ENCODE measurements around the gene CERS3. TPM values are rescaled to one million over a fixed set of nuclear protein-coding genes. Genes with fewer than 3 reads are reported as not detected.

CERS3 gene
- total and polyA plus RNA-seq, 2 donors (not counting 1 experiment from before 2014, with no cell fraction given) = 0.12 to 0.34 TPM

- H3K27me3 Mint-ChIP-seq = no peaks in the 10 kb centered on the region
- Histone ChIP-seq H3K9ac (ENCODE audit: low read length) (no peak overlapping the region), H4K20me1 (ENCODE audit: control insufficient read depth, insufficient read depth, low read length, poor library complexity, severe bottlenecking) (no peaks in the 10 kb centered on the region), H2AFZ (ENCODE audit: insufficient read depth, low read depth, low read length, poor library complexity, severe bottlenecking) (no peak overlapping the region), H3K36me3 (replicated peaks in 1 of 2; ENCODE audit: control extremely low read depth in 1 of 2, control insufficient read depth in 1 of 2, extremely low read depth in 1 of 2, insufficient read depth in 2 of 2, low read length in 1 of 2) (no peaks in the 10 kb centered on the region), H3K27ac (ENCODE audit: low read length in 2 of 2) (no peak overlapping the region), H3K4me2 (replicated peaks; ENCODE audit: low read depth, low read length, poor library complexity, severe bottlenecking) (no peak overlapping the region), H3K4me3 (ENCODE audit: control extremely low read depth in 1 of 5, extremely low read depth in 1 of 5, insufficient read depth in 1 of 5, low read depth in 2 of 5, low read length in 4 of 5) (no peak overlapping the region), H3K79me2 (ENCODE audit: control insufficient read depth, insufficient read depth, low read length) (no peaks in the 10 kb centered on the region), H3K9me3 (ENCODE audit: control extremely low read depth in 1 of 3, control insufficient read depth in 2 of 3, insufficient read depth in 1 of 3, low read length in 2 of 3) (peaks cover 0 to 4% (median 1%) of the 10 kb centered on the region in 3 donors), H3K4me1 (ENCODE audit: control insufficient read depth in 2 of 2, insufficient read depth in 2 of 2, low read length in 2 of 2) (peaks cover 0 to 10% of the 10 kb centered on the region in 2 donors), H3K27me3 (replicated peaks in 1 of 4; ENCODE audit: control extremely low read depth in 1 of 4, control insufficient read depth in 3 of 4, insufficient read depth in 4 of 4, low read length in 3 of 4) (no peaks in the 10 kb centered on the region)
- ATAC-seq (ENCODE audit: low read depth) = no peak
- intact Hi-C loops (cut with micrococcal nuclease) = no loop called here
- peaks cover 2% of the 10 kb centered on the region for H3K9me3 Mint-ChIP-seq (ENCODE audit: insufficient read depth)
- no peak overlapping the region for H3K27ac Mint-ChIP-seq
- TF ChIP-seq CTCF (IDR thresholded peaks at IDR 0.05) (no peak), EZH2 (IDR thresholded peaks at IDR 0.05; ENCODE audit: borderline replicate concordance, insufficient read depth, low read depth, low read length, poor library complexity, severe bottlenecking) (no peak)
- 90% methylated on average over 1 of the region's 1 CpG for WGBS (ENCODE audit: insufficient coverage)
- H3K4me1 Mint-ChIP-seq = peaks cover 11% of the 10 kb centered on the region
- ChIA-PET POLR2A (no interaction called here), CTCF (no interaction called here)
- H3K4me3 Mint-ChIP-seq = no peak overlapping the region
- DNase-seq = no peak
Measured at GRCh38 chr15:100457201-100457600, 71.5 kb downstream of the CERS3 start.

GRCh38 chr15:100454148-100454547 lies 74.6 kb downstream of the CERS3 start:
- Histone ChIP-seq H3K4me3 (ENCODE audit: control extremely low read depth in 1 of 5, extremely low read depth in 1 of 5, insufficient read depth in 1 of 5, low read depth in 2 of 5, low read length in 4 of 5) (no peak overlapping the region), H3K4me2 (replicated peaks; ENCODE audit: low read depth, low read length, poor library complexity, severe bottlenecking) (no peak overlapping the region), H3K27me3 (replicated peaks in 1 of 4; ENCODE audit: control extremely low read depth in 1 of 4, control insufficient read depth in 3 of 4, insufficient read depth in 4 of 4, low read length in 3 of 4) (no peaks in the 10 kb centered on the region), H3K9ac (ENCODE audit: low read length) (no peak overlapping the region), H2AFZ (ENCODE audit: insufficient read depth, low read depth, low read length, poor library complexity, severe bottlenecking) (no peak overlapping the region), H3K79me2 (ENCODE audit: control insufficient read depth, insufficient read depth, low read length) (no peaks in the 10 kb centered on the region), H3K36me3 (replicated peaks in 1 of 2; ENCODE audit: control extremely low read depth in 1 of 2, control insufficient read depth in 1 of 2, extremely low read depth in 1 of 2, insufficient read depth in 2 of 2, low read length in 1 of 2) (no peaks in the 10 kb centered on the region), H3K9me3 (ENCODE audit: control extremely low read depth in 1 of 3, control insufficient read depth in 2 of 3, insufficient read depth in 1 of 3, low read length in 2 of 3) (peaks cover 1 to 14% (median 12%) of the 10 kb centered on the region in 3 donors), H4K20me1 (ENCODE audit: control insufficient read depth, insufficient read depth, low read length, poor library complexity, severe bottlenecking) (no peaks in the 10 kb centered on the region), H3K27ac (ENCODE audit: low read length in 2 of 2) (no peak overlapping the region), H3K4me1 (ENCODE audit: control insufficient read depth in 2 of 2, insufficient read depth in 2 of 2, low read length in 2 of 2) (no peaks in the 10 kb centered on the region)
- peaks cover 7% of the 10 kb centered on the region for H3K9me3 Mint-ChIP-seq (ENCODE audit: insufficient read depth)
- ChIA-PET CTCF (no interaction called here), POLR2A (no interaction called here)
- no peak for ATAC-seq (ENCODE audit: low read depth)
- DNase-seq = no peak
- no peak overlapping the region for H3K4me3 Mint-ChIP-seq
- intact Hi-C loops (cut with micrococcal nuclease) = no loop called here
- no peak overlapping the region for H3K27ac Mint-ChIP-seq
- TF ChIP-seq EZH2 (IDR thresholded peaks at IDR 0.05; ENCODE audit: borderline replicate concordance, insufficient read depth, low read depth, low read length, poor library complexity, severe bottlenecking) = no peak
- TF ChIP-seq CTCF (IDR thresholded peaks at IDR 0.05) = no peak
- H3K4me1 Mint-ChIP-seq = no peaks in the 10 kb centered on the region
- no CpG with 5 or more reads among the region's 2 CpGs for WGBS (ENCODE audit: insufficient coverage)
- H3K27me3 Mint-ChIP-seq = no peaks in the 10 kb centered on the region
